ENCODE measurements around the gene CCNQ.

CCNQ gene

GRCh38 chrX:153549807-153550206 lies 49.1 kb downstream of the CCNQ start:
- DNase-seq (ENCODE audit: low read depth, low spot score), result no peak
- no peak overlapping the region for H3K27ac ChIP-seq

GRCh38 chrX:153549231-153549630 lies 49.7 kb downstream of the CCNQ start:
- no peak for DNase-seq (ENCODE audit: low read depth, low spot score)

GRCh38 chrX:153547195-153547594 lies 51.7 kb downstream of the CCNQ start:
- DNase-seq (ENCODE audit: low read depth, low spot score), result no peak
- no peak overlapping the region for H3K27ac ChIP-seq

More at GRCh38 chrX:153549231-153549630, 49.7 kb downstream of the CCNQ start:
- H3K27ac ChIP-seq, result no peak overlapping the region

GRCh38 chrX:153546386-153546785 lies 52.6 kb downstream of the CCNQ start:
- no peak for DNase-seq (ENCODE audit: low read depth, low spot score)
- H3K27ac ChIP-seq, result no peak overlapping the region

GRCh38 chrX:153544727-153545126 lies 54.2 kb downstream of the CCNQ start:
- no peak overlapping the region for H3K27ac ChIP-seq
- DNase-seq (ENCODE audit: low read depth, low spot score), result no peak

- no peak overlapping the region for H3K27ac ChIP-seq
- no peak for DNase-seq (ENCODE audit: low read depth, low spot score)
Observed at GRCh38 chrX:153539979-153540358, 59.0 kb downstream of the CCNQ start.

GRCh38 chrX:153539171-153539978 lies 59.6 kb downstream of the CCNQ start:
- no peak overlapping the region for H3K27ac ChIP-seq
- no peak for DNase-seq (ENCODE audit: low read depth, low spot score)

GRCh38 chrX:153538424-153538823 lies 60.5 kb downstream of the CCNQ start:
- H3K27ac ChIP-seq, result no peak overlapping the region

More at GRCh38 chrX:153538424-153538823, 60.5 kb downstream of the CCNQ start:
- DNase-seq (ENCODE audit: low read depth, low spot score), result no peak

Measured in epithelial cell of prostate (primary cell).